ENCODE data around the gene FOXO6. TPM values are rescaled to one million over a fixed set of nuclear protein-coding genes. Genes with fewer than 3 reads are reported as not detected.
A peak's percentile ranks its signal among the peaks of the same experiment; 100 is the strongest.

The FOXO6 gene
- total and polyA plus RNA-seq, 2 of the 13 experiments (the other 11 are each of a cell fraction or from before 2014, with no cell fraction given), result 0.13 TPM; not detected in 1

DNA sequence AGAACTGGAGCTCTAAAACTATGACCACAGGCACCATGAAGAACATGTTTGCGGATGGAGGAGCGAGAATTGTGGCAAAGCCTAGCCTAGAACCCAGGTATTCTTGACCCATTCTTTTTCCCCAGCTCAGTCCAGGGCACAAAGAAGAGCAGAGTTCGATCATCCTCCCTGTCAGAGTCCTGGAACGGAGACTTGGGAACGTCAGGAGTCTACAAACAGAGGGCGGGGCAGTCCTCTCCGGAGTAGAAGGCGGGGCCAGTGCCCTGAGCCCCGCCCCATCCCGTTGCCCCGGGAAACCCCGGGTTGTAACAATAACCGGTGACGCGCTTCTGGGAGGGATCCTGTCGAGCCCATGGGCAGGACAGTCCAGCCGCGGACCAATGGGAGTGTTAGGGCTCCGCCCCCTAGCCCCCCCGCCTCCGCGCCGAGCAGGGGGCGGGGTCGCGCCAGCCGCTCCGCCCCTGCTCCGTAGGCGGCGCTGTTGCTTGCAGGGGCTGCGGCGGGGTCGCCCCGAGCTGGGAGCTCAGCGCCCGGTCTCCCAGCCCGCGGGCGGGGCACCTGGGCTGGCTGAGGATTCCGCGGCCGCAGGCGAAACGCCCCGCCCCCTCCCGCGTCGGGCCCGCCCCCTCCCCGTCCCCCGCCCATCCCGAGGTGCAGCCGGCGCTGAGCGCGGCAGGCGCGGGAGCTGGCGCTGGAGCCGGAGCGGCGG, at the start of gene FOXO6 (continued):
- TF ChIP-seq, protein P1, sequence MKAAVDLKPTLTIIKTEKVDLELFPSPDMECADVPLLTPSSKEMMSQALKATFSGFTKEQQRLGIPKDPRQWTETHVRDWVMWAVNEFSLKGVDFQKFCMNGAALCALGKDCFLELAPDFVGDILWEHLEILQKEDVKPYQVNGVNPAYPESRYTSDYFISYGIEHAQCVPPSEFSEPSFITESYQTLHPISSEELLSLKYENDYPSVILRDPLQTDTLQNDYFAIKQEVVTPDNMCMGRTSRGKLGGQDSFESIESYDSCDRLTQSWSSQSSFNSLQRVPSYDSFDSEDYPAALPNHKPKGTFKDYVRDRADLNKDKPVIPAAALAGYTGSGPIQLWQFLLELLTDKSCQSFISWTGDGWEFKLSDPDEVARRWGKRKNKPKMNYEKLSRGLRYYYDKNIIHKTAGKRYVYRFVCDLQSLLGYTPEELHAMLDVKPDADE (CRISPR knock-in tag; IDR thresholded peaks at IDR 0.05), result no peak
- no peak for TF ChIP-seq SRSF9 (IDR thresholded peaks at IDR 0.05; ENCODE audit: borderline replicate concordance, insufficient read depth, low read depth, low read length, poor library complexity, severe bottlenecking)
- TF ChIP-seq ZNF615 (CRISPR knock-in tag; IDR thresholded peaks at IDR 0.05; ENCODE audit: borderline replicate concordance), result no peak
- TF ChIP-seq ERF (CRISPR knock-in tag; IDR thresholded peaks at IDR 0.05), result 0 out of 2 replicates have a peak, but pooled peaks have one; percentile 12
- TF ChIP-seq NCOA1 (CRISPR knock-in tag; IDR thresholded peaks at IDR 0.05), result no peak
- TF ChIP-seq PAF1 (CRISPR knock-in tag; IDR thresholded peaks at IDR 0.05), result no peak
- TF ChIP-seq, protein P2, sequence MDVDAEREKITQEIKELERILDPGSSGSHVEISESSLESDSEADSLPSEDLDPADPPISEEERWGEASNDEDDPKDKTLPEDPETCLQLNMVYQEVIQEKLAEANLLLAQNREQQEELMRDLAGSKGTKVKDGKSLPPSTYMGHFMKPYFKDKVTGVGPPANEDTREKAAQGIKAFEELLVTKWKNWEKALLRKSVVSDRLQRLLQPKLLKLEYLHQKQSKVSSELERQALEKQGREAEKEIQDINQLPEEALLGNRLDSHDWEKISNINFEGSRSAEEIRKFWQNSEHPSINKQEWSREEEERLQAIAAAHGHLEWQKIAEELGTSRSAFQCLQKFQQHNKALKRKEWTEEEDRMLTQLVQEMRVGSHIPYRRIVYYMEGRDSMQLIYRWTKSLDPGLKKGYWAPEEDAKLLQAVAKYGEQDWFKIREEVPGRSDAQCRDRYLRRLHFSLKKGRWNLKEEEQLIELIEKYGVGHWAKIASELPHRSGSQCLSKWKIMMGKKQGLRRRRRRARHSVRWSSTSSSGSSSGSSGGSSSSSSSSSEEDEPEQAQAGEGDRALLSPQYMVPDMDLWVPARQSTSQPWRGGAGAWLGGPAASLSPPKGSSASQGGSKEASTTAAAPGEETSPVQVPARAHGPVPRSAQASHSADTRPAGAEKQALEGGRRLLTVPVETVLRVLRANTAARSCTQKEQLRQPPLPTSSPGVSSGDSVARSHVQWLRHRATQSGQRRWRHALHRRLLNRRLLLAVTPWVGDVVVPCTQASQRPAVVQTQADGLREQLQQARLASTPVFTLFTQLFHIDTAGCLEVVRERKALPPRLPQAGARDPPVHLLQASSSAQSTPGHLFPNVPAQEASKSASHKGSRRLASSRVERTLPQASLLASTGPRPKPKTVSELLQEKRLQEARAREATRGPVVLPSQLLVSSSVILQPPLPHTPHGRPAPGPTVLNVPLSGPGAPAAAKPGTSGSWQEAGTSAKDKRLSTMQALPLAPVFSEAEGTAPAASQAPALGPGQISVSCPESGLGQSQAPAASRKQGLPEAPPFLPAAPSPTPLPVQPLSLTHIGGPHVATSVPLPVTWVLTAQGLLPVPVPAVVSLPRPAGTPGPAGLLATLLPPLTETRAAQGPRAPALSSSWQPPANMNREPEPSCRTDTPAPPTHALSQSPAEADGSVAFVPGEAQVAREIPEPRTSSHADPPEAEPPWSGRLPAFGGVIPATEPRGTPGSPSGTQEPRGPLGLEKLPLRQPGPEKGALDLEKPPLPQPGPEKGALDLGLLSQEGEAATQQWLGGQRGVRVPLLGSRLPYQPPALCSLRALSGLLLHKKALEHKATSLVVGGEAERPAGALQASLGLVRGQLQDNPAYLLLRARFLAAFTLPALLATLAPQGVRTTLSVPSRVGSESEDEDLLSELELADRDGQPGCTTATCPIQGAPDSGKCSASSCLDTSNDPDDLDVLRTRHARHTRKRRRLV (CRISPR knock-in tag; IDR thresholded peaks at IDR 0.05), result no peak
- TF ChIP-seq, protein P3, sequence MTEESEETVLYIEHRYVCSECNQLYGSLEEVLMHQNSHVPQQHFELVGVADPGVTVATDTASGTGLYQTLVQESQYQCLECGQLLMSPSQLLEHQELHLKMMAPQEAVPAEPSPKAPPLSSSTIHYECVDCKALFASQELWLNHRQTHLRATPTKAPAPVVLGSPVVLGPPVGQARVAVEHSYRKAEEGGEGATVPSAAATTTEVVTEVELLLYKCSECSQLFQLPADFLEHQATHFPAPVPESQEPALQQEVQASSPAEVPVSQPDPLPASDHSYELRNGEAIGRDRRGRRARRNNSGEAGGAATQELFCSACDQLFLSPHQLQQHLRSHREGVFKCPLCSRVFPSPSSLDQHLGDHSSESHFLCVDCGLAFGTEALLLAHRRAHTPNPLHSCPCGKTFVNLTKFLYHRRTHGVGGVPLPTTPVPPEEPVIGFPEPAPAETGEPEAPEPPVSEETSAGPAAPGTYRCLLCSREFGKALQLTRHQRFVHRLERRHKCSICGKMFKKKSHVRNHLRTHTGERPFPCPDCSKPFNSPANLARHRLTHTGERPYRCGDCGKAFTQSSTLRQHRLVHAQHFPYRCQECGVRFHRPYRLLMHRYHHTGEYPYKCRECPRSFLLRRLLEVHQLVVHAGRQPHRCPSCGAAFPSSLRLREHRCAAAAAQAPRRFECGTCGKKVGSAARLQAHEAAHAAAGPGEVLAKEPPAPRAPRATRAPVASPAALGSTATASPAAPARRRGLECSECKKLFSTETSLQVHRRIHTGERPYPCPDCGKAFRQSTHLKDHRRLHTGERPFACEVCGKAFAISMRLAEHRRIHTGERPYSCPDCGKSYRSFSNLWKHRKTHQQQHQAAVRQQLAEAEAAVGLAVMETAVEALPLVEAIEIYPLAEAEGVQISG (CRISPR knock-in tag; IDR thresholded peaks at IDR 0.05), result no peak; the same call in 1 of the 2 replicates
- no peak for TF ChIP-seq ZNF17 (CRISPR knock-in tag; IDR thresholded peaks at IDR 0.05)
- no peak for TF ChIP-seq ZNF20 (CRISPR knock-in tag; IDR thresholded peaks at IDR 0.05)
- peak; percentile 77 for TF ChIP-seq XRCC5 (optimal IDR thresholded peaks at IDR 0.05; ENCODE audit: low read length)
- TF ChIP-seq JUND (CRISPR knock-in tag; IDR thresholded peaks at IDR 0.05), result no peak
- no peak for TF ChIP-seq ZFX (CRISPR knock-in tag; IDR thresholded peaks at IDR 0.05; ENCODE audit: low read depth)
- TF ChIP-seq RNF219 (CRISPR knock-in tag; IDR thresholded peaks at IDR 0.05), result no peak
- TF ChIP-seq SP2 (CRISPR knock-in tag; IDR thresholded peaks at IDR 0.05), result peak; percentile 43
- no peak for TF ChIP-seq EHMT2 (IDR thresholded peaks at IDR 0.05; ENCODE audit: borderline replicate concordance, low read depth, low read length)
- TF ChIP-seq ZNF580 (CRISPR knock-in tag; IDR thresholded peaks at IDR 0.05; ENCODE audit: borderline replicate concordance, low read depth), result no peak

Measured in HepG2 (cell line).